ENCODE results near the gene FLOT2. TPM values are rescaled to one million over a fixed set of nuclear protein-coding genes. Genes with fewer than 3 reads are reported as not detected.
A peak's percentile ranks its signal among the peaks of the same experiment; 100 is the strongest.

Gene FLOT2
- total RNA-seq, 3 donors from 2014 or later = 49.8 to 78.3 (median 56.9) TPM

DNA sequence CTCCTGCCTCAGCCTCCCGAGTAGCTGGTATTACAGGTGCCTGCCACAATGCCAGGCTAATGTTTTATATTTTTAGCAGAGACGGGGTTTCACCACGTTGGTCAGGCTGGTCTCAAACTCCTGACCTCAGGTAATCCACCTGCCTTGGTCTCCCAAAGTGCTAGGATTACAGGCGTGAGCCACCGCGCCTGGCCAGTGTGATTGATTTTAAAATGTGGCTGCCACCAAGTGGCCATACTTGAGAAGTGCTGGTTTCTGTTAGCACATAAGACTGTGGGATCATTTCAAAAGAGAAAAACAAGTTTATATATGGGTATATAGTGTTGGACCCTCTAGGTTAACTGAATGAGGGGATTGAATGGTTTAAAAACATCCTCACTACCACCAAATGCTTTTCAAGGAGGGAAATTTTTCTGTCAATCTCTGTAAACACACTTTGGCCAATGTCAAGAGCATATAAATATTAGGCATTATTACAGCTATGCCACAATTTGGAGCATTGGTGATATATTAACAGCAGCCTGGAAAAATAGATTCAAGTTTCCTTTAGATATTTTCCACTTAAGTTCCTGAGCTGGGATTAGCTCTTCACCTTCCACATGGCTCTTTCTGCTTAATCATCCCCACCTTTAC, 18.9 kb upstream of the FLOT2 start:
- intact Hi-C loops (cut with DNase I; ENCODE audit: low total_unique reads) = no loop called here
- peaks cover 6% of the 10 kb centered on the region for H3K36me3 ChIP-seq
- peak overlapping the region in 1 of 2 donors; percentile 50 for H3K27ac ChIP-seq
- DNase-seq (ENCODE audit: low spot score in 2 of 2) = no peak
- no peak overlapping the region for H3K4me3 ChIP-seq
- H3K27me3 ChIP-seq = no peaks in the 10 kb centered on the region
- TF ChIP-seq CTCF (IDR thresholded peaks at IDR 0.05) = peak; percentile 53 to 69 (median 69)
- no peak for TF ChIP-seq POLR2A (IDR thresholded peaks at IDR 0.05)
- TF ChIP-seq POLR2AphosphoS5 (IDR thresholded peaks at IDR 0.05) = no peak
- no peaks in the 10 kb centered on the region for H3K9me3 ChIP-seq
- no peaks in the 10 kb centered on the region for H3K4me1 ChIP-seq

DNA sequence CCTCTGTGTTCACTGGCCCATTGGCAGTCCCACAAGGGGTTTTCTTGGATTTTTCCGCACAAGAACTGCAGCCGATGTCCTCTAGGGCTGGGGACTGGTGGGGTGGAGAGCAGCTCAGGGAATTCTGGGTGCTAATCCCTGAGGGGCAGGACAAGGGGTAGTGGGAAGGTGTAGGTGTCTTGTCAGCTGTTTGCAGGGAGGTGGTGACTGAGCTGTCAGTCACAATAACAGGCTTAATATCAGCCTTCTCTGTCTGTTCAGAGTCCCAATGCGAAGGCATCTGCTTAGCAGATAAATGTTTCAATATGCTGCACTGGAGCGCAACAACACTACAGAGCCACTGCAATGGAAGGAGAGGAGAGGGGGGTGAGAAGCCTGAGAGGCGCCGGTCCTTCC, 15.4 kb upstream of the FLOT2 start:
- H3K9me3 ChIP-seq = no peaks in the 10 kb centered on the region
- intact Hi-C loops (cut with DNase I; ENCODE audit: low total_unique reads) = no loop called here
- H3K27ac ChIP-seq = peak overlapping the region in 1 of 2 donors; percentile 13
- TF ChIP-seq POLR2AphosphoS5 (IDR thresholded peaks at IDR 0.05) (no peak), POLR2A (IDR thresholded peaks at IDR 0.05) (no peak), CTCF (IDR thresholded peaks at IDR 0.05) (no peak)
- H3K27me3 ChIP-seq = no peaks in the 10 kb centered on the region
- H3K4me1 ChIP-seq = peaks cover 0 to 3% of the 10 kb centered on the region in 2 donors
- peaks cover 10% of the 10 kb centered on the region for H3K36me3 ChIP-seq
- no peak overlapping the region for H3K4me3 ChIP-seq
- no peak for DNase-seq (ENCODE audit: low spot score in 2 of 2)

DNA sequence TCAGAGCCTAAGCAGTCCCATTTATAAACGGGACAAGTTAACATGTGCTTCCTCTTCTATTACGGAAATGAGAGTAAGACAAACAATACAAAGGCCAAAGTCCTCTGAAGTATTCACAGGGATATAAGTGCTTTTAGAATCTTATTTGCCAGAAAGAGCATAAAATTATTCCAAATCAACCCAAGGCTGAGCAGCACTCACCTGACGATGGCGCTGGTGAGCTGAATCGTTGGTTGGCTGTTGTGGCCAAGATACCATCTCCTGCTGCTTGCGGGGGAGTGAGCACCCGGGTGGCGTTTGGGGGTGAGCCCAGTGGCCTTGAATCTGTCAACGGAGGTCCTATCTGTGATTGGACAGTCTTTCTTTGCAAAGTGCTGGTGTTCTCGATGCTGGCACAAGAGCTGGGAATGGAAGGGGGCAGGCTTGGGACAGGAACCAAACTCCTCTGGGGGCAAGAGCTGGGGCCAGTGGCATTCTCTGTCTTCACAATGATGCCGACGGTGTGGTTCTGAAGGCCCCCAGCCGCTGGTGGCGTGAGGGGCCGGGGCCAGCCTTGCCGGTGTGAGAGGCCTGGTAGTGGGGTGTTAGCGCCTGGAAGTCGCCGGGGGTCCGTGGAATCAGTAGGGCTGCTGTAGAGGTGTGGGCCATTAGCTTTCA, 14.9 kb upstream of the FLOT2 start:
- Histone ChIP-seq H3K27me3 (no peaks in the 10 kb centered on the region), H3K27ac (peak overlapping the region in 1 of 2 donors; percentile 13), H3K9me3 (no peaks in the 10 kb centered on the region), H3K4me3 (no peak overlapping the region), H3K4me1 (peaks cover 0 to 3% of the 10 kb centered on the region in 2 donors), H3K36me3 (peaks cover 5% of the 10 kb centered on the region)
- intact Hi-C loops (cut with DNase I; ENCODE audit: low total_unique reads) = no loop called here
- TF ChIP-seq POLR2A (IDR thresholded peaks at IDR 0.05) (no peak), CTCF (IDR thresholded peaks at IDR 0.05) (no peak), POLR2AphosphoS5 (IDR thresholded peaks at IDR 0.05) (no peak)
- DNase-seq (ENCODE audit: low spot score in 2 of 2) = no peak

DNA sequence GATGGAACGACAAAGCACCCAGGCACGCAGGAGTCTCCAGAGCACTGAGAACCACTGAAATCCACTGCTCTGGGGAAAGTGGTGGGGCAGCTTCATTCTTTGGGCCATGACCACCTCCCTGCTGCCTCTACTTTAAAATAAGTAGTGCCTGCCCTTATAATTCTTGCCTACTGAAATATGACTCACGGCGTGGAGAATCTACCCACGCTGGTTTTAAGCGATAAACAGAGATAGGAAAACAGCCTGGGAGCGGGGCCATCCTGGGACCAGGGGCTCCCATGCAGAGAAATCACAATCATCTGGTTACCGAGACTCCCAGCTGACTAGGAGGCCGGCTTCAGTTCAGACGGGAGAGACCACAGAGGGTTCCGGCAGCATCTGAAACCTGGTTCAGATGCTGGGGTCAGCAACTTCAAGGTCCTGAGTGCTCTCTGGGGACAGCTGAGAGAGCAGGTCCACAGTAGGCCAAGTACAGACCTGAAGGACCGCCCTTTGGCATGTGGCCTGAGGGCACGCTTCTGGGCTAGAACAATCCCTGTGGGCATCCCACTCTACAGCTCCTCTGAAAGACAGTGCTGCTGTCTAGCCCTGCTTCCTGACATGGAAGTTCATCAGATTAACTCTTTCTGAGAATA, 14.0 kb upstream of the FLOT2 start:
- Histone ChIP-seq H3K4me1 (peaks cover 0 to 3% of the 10 kb centered on the region in 2 donors), H3K27me3 (no peaks in the 10 kb centered on the region), H3K4me3 (no peak overlapping the region), H3K27ac (peak overlapping the region in 1 of 2 donors; percentile 54), H3K36me3 (peaks cover 5% of the 10 kb centered on the region), H3K9me3 (no peaks in the 10 kb centered on the region)
- intact Hi-C loops (cut with DNase I; ENCODE audit: low total_unique reads) = no loop called here
- no peak for TF ChIP-seq POLR2A (IDR thresholded peaks at IDR 0.05)
- TF ChIP-seq POLR2AphosphoS5 (IDR thresholded peaks at IDR 0.05) = no peak
- no peak for TF ChIP-seq CTCF (IDR thresholded peaks at IDR 0.05)
- no peak for DNase-seq (ENCODE audit: low spot score in 2 of 2)

- no peak for TF ChIP-seq POLR2A (IDR thresholded peaks at IDR 0.05)
- no peak for TF ChIP-seq CTCF (IDR thresholded peaks at IDR 0.05)
- no peak for TF ChIP-seq POLR2AphosphoS5 (IDR thresholded peaks at IDR 0.05)
- Histone ChIP-seq H3K9me3 (no peaks in the 10 kb centered on the region), H3K36me3 (peaks cover 5% of the 10 kb centered on the region), H3K4me3 (no peak overlapping the region), H3K27me3 (no peaks in the 10 kb centered on the region), H3K4me1 (peaks cover 0 to 3% of the 10 kb centered on the region in 2 donors), H3K27ac (no peak overlapping the region)
- intact Hi-C loops (cut with DNase I; ENCODE audit: low total_unique reads) = no loop called here
- no peak for DNase-seq (ENCODE audit: low spot score in 2 of 2)
These were observed 13.0 kb upstream of the FLOT2 start for GRCh38 chr17:28910534-28910933.
